Testis (tissue), 2 donors: ENCODE results near the gene TSACC.

Experiments
- CTCF ChIP-seq, 3 experiments: fragments of 450-650 bp in 2 of 3; fragments of 200-600 bp in 1 of 3; sonication (generic) in 1 of 3; IDR thresholded peaks; one replicate each; pipeline ENCODE4 v1.5.1; 2016 to 2019; ENCODE audit warnings: antibody characterized with exemption in 3 of 3, mild to moderate bottlenecking in 2 of 3, moderate library complexity in 1 of 3
- POLR2A ChIP-seq: fragments of 450-650 bp; IDR thresholded peaks from one replicate; pipeline ENCODE4 v1.6.1; 2017; ENCODE audit warnings: antibody characterized with exemption, mild to moderate bottlenecking, moderate library complexity

GRCh38 chr1:156376146-156376545 is 37.8 kb downstream of the TSACC start:
- TF ChIP-seq CTCF (IDR thresholded peaks at IDR 0.05) = no peak
- no peak for TF ChIP-seq POLR2A
